CD4-positive, alpha-beta T cell (primary cell): ENCODE measurements around the gene PBX2. TPM values are rescaled to one million over a fixed set of nuclear protein-coding genes. Genes with fewer than 3 reads are reported as not detected.

Experiments
- ATAC-seq: fragments of 200-7000 bp; cut with Tn5 transposase; one replicate; pipeline ENCODE4 v1.10.0; 2022; ENCODE audit warnings: mild to moderate bottlenecking; ENCODE audit not compliant: poor library complexity
- CTCF ChIA-PET: fragments of 350-600 bp; sonication (Branson Sonifier 250); formaldehyde crosslinking; loops from one replicate; lab custom pipeline; 2021; ENCODE audit warnings: antibody characterized with exemption, inconsistent platforms; lab: Charles Lee
- POLR2A ChIA-PET: fragments of 350-600 bp; sonication (Branson Sonifier 250); formaldehyde crosslinking; loops from one replicate; lab custom pipeline; 2021; ENCODE audit warnings: antibody characterized with exemption, inconsistent platforms; lab: Charles Lee
- DNase-seq, 14 experiments: peaks; one replicate each; pipeline ENCODE4 v3.0.0-alpha.2; 2013 to 2020; ENCODE audit warnings: mixed read lengths in 2 of 14
- H3K27ac ChIP-seq, 2 donors: one replicate each; pipeline versions ENCODE4 v1.5.1 to v1.7.0; 2013; ENCODE audit warnings: low read length in 2 of 2, low read depth in 1 of 2, mild to moderate bottlenecking in 1 of 2
- H3K27me3 ChIP-seq, 2 experiments: 1 replicate in 1 of 2; 2 replicates in 1 of 2; pipeline versions ENCODE4 v1.6.1 to v1.7.0; 2013; ENCODE audit warnings: low read length in 2 of 2, control low read depth in 1 of 2, mild to moderate bottlenecking in 1 of 2, moderate library complexity in 1 of 2; ENCODE audit not compliant: insufficient read depth in 2 of 2, control insufficient read depth in 1 of 2
- H3K36me3 ChIP-seq: one replicate; pipeline ENCODE4 v1.6.1; 2013; ENCODE audit warnings: low read length, control low read depth; ENCODE audit not compliant: insufficient read depth
- H3K4me1 ChIP-seq: one replicate; pipeline ENCODE4 v1.6.1; 2013; ENCODE audit warnings: low read length, control low read depth; ENCODE audit not compliant: insufficient read depth
- H3K4me3 ChIP-seq: one replicate; pipeline ENCODE4 v1.5.1; 2013; ENCODE audit warnings: mild to moderate bottlenecking, low read length, moderate library complexity
- H3K9me3 ChIP-seq, 2 experiments: 1 replicate in 1 of 2; 2 replicates in 1 of 2; pipeline versions ENCODE4 v1.6.1 to v1.7.0; 2013; ENCODE audit warnings: low read length in 2 of 2, mild to moderate bottlenecking in 2 of 2, control low read depth in 1 of 2, moderate library complexity in 1 of 2; ENCODE audit not compliant: control insufficient read depth in 1 of 2, insufficient read depth in 1 of 2
- H3K27ac Mint-ChIP-seq: one replicate; pipeline ENCODE4 v1.8.0; 2020; ENCODE audit warnings: mixed read lengths
- H3K27me3 Mint-ChIP-seq: one replicate; pipeline ENCODE4 v1.8.0; 2021; ENCODE audit warnings: mixed read lengths
- H3K36me3 Mint-ChIP-seq: one replicate; pipeline ENCODE4 v1.8.0; 2021; ENCODE audit warnings: low read depth, mixed read lengths
- H3K4me1 Mint-ChIP-seq: one replicate; pipeline ENCODE4 v1.8.0; 2021; ENCODE audit warnings: low read depth, mixed read lengths
- H3K4me3 Mint-ChIP-seq: one replicate; pipeline ENCODE4 v1.8.0; 2020; ENCODE audit warnings: mild to moderate bottlenecking, mixed read lengths
- H3K9me3 Mint-ChIP-seq: one replicate; pipeline ENCODE4 v1.8.0; 2020; ENCODE audit warnings: mixed read lengths
- CTCF ChIP-seq: fragments of 200-600 bp; IDR thresholded peaks from one replicate; pipeline ENCODE4 v1.8.0; 2022; ENCODE audit warnings: antibody characterized with exemption, mild to moderate bottlenecking
- intact Hi-C, 2 experiments: fragments of 100-400 bp; cut with DNase I in 1 of 2; cut with micrococcal nuclease in 1 of 2; formaldehyde crosslinking; loops; one replicate each; pipeline versions ENCODE4 v1.15.1 to v1.9.0; 2023 to 2025; cut with DNase I, micrococcal nuclease
- total RNA-seq, 174 experiments: library from RNA in 2 of 174; stranded (reverse) in 2 of 174; gene quantifications; one replicate each; pipeline ENCODE4 v1.2.3 and lab custom pipeline; 2021 to 2026

Gene PBX2
- total RNA-seq, 2 experiments from 2014 or later: 62.0 to 65.6 TPM

DNA sequence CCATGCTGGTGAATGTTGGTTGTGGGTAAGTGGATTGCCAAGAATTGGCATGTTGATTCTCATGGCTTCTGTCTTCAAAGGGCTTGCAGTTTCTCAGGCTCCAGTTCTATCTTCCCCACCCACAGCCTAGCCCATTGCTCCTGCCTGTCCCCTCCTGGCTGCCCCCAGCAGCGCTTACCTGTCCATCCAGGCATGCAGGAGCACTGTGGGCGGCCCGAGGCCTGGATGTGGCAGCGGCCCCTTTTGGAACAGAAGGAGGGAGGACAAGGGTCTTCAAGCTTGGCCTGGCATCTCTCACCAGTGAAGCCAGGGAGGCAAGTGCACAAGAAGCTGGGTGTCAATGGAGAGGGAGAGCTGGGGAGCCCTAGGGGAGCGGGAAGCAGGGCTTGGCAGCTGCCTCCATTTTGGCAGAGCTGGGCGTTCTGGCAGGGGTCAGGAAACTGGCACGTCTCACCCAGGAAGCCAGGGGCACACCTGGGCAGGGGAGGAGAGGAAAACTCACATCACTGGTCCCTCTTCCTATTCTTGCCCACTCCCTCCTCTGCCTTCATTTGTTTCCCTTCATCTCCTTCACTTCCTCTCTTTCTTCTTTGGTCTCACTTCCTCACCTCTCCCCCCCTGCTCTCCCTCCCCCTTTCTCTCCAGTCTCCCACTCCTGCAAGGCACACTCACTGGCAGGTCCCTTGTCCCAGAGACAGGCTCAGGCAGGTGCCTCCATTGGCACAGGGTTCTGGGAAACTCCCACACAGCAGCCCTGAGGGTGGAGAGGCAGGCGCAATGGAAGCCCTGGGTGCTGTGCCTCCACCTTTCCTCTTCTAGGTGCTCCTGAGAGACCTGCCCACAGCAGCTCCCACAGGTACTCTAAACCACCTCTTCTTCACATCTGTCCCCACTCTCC is 32.6 kb upstream of the PBX2 start:
- peaks cover 8% of the 10 kb centered on the region for H3K4me1 ChIP-seq
- H3K36me3 Mint-ChIP-seq: no peaks in the 10 kb centered on the region
- H3K27me3 ChIP-seq: peaks cover 0 to 3% of the 10 kb centered on the region in 2 experiments
- H3K27ac ChIP-seq: no peak overlapping the region
- no peak overlapping the region for H3K4me3 Mint-ChIP-seq
- no peaks in the 10 kb centered on the region for H3K9me3 ChIP-seq
- DNase-seq (no peak), ATAC-seq (no peak)
- no peaks in the 10 kb centered on the region for H3K9me3 Mint-ChIP-seq
- H3K4me1 Mint-ChIP-seq: peaks cover 21% of the 10 kb centered on the region
- POLR2A ChIA-PET: interaction anchor here (0.9 to 1.8 kb wide), 2 partner anchors 15 to 27 kb away, joined by 4 to 6 read pairs; no protein-coding TSS in a partner anchor
- H3K4me3 ChIP-seq: no peak overlapping the region
- peak overlapping the region; percentile 56 for H3K27ac Mint-ChIP-seq
- H3K36me3 ChIP-seq: no peaks in the 10 kb centered on the region
- TF ChIP-seq CTCF: no peak
- H3K27me3 Mint-ChIP-seq: no peaks in the 10 kb centered on the region
- intact Hi-C loops: no loop called here
- CTCF ChIA-PET: no interaction called here

DNA sequence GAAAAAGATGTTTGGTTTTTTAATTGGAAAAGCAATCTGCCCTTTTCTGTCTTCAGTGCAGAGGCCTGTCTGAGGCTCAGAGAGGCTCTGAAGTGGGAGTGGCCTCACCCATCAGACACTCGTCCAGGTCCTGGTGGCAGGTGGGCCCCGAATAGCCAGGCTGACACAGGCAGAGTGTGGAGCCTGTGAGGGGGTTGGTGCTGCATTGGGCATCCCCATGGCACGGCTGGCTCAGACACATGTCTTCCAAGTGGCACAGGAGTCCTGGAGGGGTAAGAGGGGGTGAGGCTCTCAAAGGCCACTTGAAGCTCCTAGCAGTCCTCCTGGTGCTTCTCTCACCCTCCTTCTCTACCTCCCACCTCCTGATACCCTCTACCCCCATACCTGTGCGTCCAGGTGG is 30.0 kb upstream of the PBX2 start:
- no peak overlapping the region for H3K27ac Mint-ChIP-seq
- Histone ChIP-seq H3K9me3 (no peaks in the 10 kb centered on the region), H3K4me1 (peaks cover 8% of the 10 kb centered on the region), H3K27ac (no peak overlapping the region), H3K4me3 (no peak overlapping the region), H3K36me3 (no peaks in the 10 kb centered on the region), H3K27me3 (peaks cover 0 to 3% of the 10 kb centered on the region in 2 experiments)
- intact Hi-C loops: no loop called here
- no peaks in the 10 kb centered on the region for H3K36me3 Mint-ChIP-seq
- H3K4me1 Mint-ChIP-seq: peaks cover 21% of the 10 kb centered on the region
- no peak for TF ChIP-seq CTCF
- DNase-seq: no peak
- ATAC-seq: no peak
- ChIA-PET POLR2A (no interaction called here), CTCF (no interaction called here)
- no peaks in the 10 kb centered on the region for H3K27me3 Mint-ChIP-seq
- H3K9me3 Mint-ChIP-seq: no peaks in the 10 kb centered on the region
- no peak overlapping the region for H3K4me3 Mint-ChIP-seq

DNA sequence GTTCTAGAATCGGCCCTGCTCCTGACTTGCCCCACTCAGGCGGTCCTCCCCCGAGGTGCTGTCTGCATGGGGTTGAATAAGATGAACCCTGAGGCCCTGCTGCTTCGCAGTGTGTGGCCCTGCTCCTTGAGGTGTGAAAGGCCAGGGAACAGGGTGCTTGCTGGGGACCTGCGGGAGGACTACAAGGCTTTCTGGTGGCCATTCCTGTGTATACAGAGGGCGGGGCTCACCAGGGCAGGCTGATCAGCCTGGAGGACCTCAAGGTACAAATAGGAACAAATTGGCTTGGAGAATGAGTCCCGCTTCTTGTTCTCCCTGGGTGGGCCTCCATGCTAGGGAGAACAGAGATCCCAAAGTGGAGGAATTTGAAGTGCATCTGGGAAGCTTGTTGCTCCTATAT is 28.2 kb upstream of the PBX2 start:
- Histone ChIP-seq H3K36me3 (no peaks in the 10 kb centered on the region), H3K4me3 (no peak overlapping the region), H3K27ac (no peak overlapping the region), H3K4me1 (peaks cover 8% of the 10 kb centered on the region), H3K27me3 (peaks cover 0 to 3% of the 10 kb centered on the region in 2 experiments), H3K9me3 (no peaks in the 10 kb centered on the region)
- no peak for TF ChIP-seq CTCF
- H3K4me1 Mint-ChIP-seq: peaks cover 12% of the 10 kb centered on the region
- CTCF ChIA-PET: no interaction called here
- H3K36me3 Mint-ChIP-seq: no peaks in the 10 kb centered on the region
- no peak overlapping the region for H3K4me3 Mint-ChIP-seq
- H3K9me3 Mint-ChIP-seq: no peaks in the 10 kb centered on the region
- ATAC-seq (no peak), DNase-seq (no peak)
- no peak overlapping the region for H3K27ac Mint-ChIP-seq
- no peaks in the 10 kb centered on the region for H3K27me3 Mint-ChIP-seq
- POLR2A ChIA-PET: no interaction called here
- intact Hi-C loops: no loop called here
